Mesendoderm (in vitro differentiated cells): ENCODE data around the gene RGS11.
"Not testable (repeated sequence)": the region's sequence is repeated elsewhere in the genome, so short reads cannot be mapped to it uniquely, and the experiment has no call there.

Experiments
- DNase-seq: peaks from one replicate; pipeline ENCODE4 v3.0.0; 2013
- H2AK5ac ChIP-seq: 2 replicates; pipeline ENCODE4 v1.6.1; 2013; ENCODE audit warnings: low read length, inconsistent platforms
- H2BK120ac ChIP-seq: 2 replicates; pipeline ENCODE4 v1.6.1; 2013; ENCODE audit warnings: low read depth, mild to moderate bottlenecking, low read length, moderate library complexity, mixed read lengths
- H2BK15ac ChIP-seq: replicated peaks from 2 replicates; pipeline ENCODE4 v1.6.1; 2013; ENCODE audit warnings: low read depth, mild to moderate bottlenecking, moderate library complexity
- H2BK5ac ChIP-seq: 2 replicates; pipeline ENCODE4 v1.6.1; 2013; ENCODE audit warnings: low read length, inconsistent platforms
- H3K18ac ChIP-seq: 2 replicates; pipeline ENCODE4 v1.6.1; 2013; ENCODE audit warnings: mild to moderate bottlenecking, low read length, mixed read lengths
- H3K23ac ChIP-seq: one replicate; pipeline ENCODE4 v1.6.1; 2013; ENCODE audit warnings: low read length
- H3K27ac ChIP-seq: 2 replicates; pipeline ENCODE4 v1.5.1; 2013; ENCODE audit warnings: low read depth, mild to moderate bottlenecking, inconsistent platforms, low read length, moderate library complexity
- H3K27me3 ChIP-seq: 2 replicates; pipeline ENCODE4 v1.6.1; 2013; ENCODE audit warnings: low read length, control low read depth, mild to moderate bottlenecking, inconsistent platforms; ENCODE audit not compliant: insufficient read depth, poor library complexity
- H3K36me3 ChIP-seq: 2 replicates; pipeline ENCODE4 v1.6.1; 2013; ENCODE audit warnings: low read length, inconsistent platforms; ENCODE audit not compliant: control insufficient read depth, insufficient read depth
- H3K4ac ChIP-seq: one replicate; pipeline ENCODE4 v1.6.1; 2013; ENCODE audit warnings: low read depth, mild to moderate bottlenecking, low read length, moderate library complexity
- H3K4me1 ChIP-seq: 2 replicates; pipeline ENCODE4 v1.6.1; 2013; ENCODE audit warnings: low read depth, low read length, inconsistent platforms; ENCODE audit not compliant: control insufficient read depth
- H3K4me2 ChIP-seq: 2 replicates; pipeline ENCODE4 v1.6.1; 2013; ENCODE audit warnings: low read length
- H3K4me3 ChIP-seq: 2 replicates; pipeline ENCODE4 v1.5.1; 2013; ENCODE audit warnings: mild to moderate bottlenecking, low read length
- H3K56ac ChIP-seq: one replicate; pipeline ENCODE4 v1.6.1; 2013; ENCODE audit warnings: low read length
- H3K79me1 ChIP-seq: 2 replicates; pipeline ENCODE4 v1.6.1; 2013; ENCODE audit warnings: low read length, inconsistent platforms
- H3K79me2 ChIP-seq: 2 replicates; pipeline ENCODE4 v1.6.1; 2013; ENCODE audit warnings: mild to moderate bottlenecking, low read length; ENCODE audit not compliant: control insufficient read depth, insufficient read depth
- H3K9ac ChIP-seq: 2 replicates; pipeline ENCODE4 v1.6.1; 2013; ENCODE audit warnings: low read length, inconsistent platforms
- H4K5ac ChIP-seq: one replicate; pipeline ENCODE4 v1.6.1; 2013; ENCODE audit warnings: low read length
- H4K8ac ChIP-seq: one replicate; pipeline ENCODE4 v1.6.1; 2013; ENCODE audit warnings: low read depth, mild to moderate bottlenecking, control low read depth, low read length, moderate library complexity
- WGBS: extraction: QIAGEN DNeasy Blood & Tissue Kit; methylation state at CpG from one replicate; pipeline ENCODE4 v1.1.7; 2013; ENCODE audit warnings: low lambda C conversion rate, missing lambda C conversion rate; ENCODE audit not compliant: insufficient coverage; ENCODE audit errors: extremely low coverage; 5-methylcytosine and 5-hydroxymethylcytosine counted together

RGS11 gene

DNA sequence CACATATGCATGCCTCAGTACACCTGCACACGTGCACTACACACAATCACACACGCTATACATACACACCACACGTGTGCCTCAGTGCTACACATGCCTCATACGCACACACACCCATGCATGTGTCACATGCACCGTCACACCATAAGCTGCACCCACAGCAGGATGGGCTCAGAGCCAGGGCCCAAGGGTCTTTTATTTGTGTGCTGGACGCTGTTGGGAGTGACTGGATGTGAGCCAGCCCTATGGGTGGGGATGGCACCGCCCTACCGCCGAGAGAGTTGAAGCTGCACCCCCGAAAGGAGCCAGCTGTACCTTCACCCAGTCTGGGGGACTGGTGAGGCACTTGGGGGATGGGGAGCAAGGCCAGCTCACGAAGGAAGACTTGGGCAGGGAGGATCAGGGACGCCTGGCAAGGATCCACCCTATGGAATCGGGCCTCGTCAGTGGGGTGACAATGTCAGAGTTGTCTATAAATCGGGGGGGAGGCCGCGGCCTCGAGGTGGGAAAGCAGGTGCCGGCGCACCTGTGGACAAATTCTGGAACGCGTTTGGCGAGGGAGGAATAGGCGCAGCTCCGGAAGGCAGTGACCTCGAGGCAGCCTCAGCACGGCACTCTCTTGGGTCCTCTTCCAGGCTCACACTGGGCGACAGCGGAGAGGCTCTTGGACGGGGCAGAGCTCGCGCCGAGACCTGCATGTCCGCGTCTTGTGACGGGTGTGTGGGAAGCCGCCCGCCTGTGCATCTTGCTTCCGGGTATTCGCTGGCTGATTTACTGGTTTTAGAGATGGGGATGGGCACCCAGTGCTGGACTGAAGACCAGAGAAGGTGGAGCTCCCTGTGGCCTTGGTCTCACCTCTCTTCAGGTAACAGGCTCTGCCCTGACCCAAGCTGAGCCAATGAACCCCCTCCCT is 7.3 kb downstream of the RGS11 start:
- H3K36me3 ChIP-seq, result no peaks in the 10 kb centered on the region
- H2AK5ac ChIP-seq, result no peak overlapping the region
- no peak overlapping the region for H3K4me3 ChIP-seq
- no peak overlapping the region for H4K5ac ChIP-seq
- no peak overlapping the region for H3K4me2 ChIP-seq
- H2BK15ac ChIP-seq, result no peak overlapping the region
- H3K9ac ChIP-seq, result no peak overlapping the region
- DNase-seq, result no peak
- WGBS, result no CpG with 5 or more reads among the region's 40 CpGs
- H2BK5ac ChIP-seq, result no peak overlapping the region
- no peak overlapping the region for H3K23ac ChIP-seq
- no peak overlapping the region for H3K4ac ChIP-seq
- no peaks in the 10 kb centered on the region for H3K27me3 ChIP-seq
- no peaks in the 10 kb centered on the region for H3K4me1 ChIP-seq
- H3K79me2 ChIP-seq, result no peaks in the 10 kb centered on the region
- no peak overlapping the region for H4K8ac ChIP-seq
- H3K79me1 ChIP-seq, result no peaks in the 10 kb centered on the region
- H3K56ac ChIP-seq, result no peak overlapping the region
- H3K18ac ChIP-seq, result no peak overlapping the region
- no peak overlapping the region for H2BK120ac ChIP-seq
- H3K27ac ChIP-seq, result no peak overlapping the region

DNA sequence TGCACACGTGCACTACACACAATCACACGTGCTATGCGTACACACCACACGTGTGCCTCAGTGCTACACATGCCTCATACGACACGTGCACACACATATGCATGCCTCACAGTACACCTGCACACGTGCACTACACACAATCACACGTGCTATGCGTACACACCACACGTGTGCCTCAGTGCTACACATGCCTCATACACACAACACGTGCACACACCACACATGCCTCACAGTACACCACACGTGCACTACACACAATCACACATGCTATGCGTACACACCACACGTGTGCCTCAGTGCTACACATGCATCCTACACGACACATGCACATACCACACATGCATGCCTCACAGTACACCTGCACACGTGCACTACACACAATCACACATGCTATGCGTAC is 8.2 kb downstream of the RGS11 start:
- not testable (repeated sequence) for H3K4me3 ChIP-seq, H3K23ac ChIP-seq, H3K18ac ChIP-seq, H3K79me2 ChIP-seq, H2AK5ac ChIP-seq, H3K27ac ChIP-seq, H3K4ac ChIP-seq, H3K56ac ChIP-seq, H3K27me3 ChIP-seq, H3K36me3 ChIP-seq, H4K5ac ChIP-seq, H3K4me1 ChIP-seq, H3K79me1 ChIP-seq, H3K9ac ChIP-seq, H2BK120ac ChIP-seq, H4K8ac ChIP-seq, H2BK5ac ChIP-seq, H3K4me2 ChIP-seq, H2BK15ac ChIP-seq, DNase-seq
- no CpG with 5 or more reads among the region's 17 CpGs for WGBS

DNA sequence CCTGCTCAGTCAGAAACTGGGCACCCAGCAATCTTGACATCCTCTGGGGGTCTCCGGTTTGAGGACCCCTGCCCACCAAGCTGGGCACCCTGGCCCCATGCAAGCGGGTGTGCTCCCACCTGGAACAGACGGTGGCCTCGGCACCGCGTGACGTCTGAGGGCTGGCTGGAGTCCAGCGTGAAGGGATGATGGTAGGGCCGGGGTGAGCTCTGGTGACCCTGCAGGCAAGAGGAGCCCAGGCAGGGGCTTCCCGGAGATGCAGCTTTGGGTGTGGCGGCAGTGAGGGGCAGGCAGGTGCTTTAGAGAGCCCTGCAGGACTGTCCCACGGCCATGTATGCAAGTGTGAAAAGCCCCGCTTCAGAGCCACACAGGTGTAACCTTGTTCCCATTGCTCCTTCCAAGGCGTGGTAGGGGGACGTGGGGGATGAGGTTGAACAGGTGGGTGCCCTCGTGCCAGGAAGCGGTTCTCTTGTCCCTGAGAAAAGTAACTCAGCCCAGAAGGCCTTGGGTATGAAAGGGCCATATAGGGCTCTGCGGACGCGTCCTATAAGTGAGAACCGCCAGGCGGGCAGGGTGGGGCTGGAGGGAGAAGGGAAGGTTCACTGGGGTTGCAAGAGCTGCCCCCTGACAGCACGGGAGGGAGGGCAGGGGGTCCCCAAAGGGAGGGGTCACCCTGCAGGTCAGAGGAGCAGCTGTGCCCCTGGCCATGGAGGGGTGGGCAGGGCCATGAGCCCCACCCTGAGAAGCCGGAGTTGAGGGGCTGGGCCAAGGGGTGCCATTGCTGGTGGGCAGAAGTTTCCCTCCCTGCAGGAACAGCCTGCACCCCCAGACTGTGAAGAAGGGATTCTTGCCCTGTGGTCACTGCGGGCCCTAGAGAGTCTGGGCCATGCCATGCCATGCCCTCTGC is 9.2 kb downstream of the RGS11 start:
- Histone ChIP-seq H2AK5ac (no peak overlapping the region), H4K8ac (no peak overlapping the region), H2BK5ac (no peak overlapping the region), H3K18ac (no peak overlapping the region), H3K79me1 (no peaks in the 10 kb centered on the region), H3K4me1 (no peaks in the 10 kb centered on the region), H2BK15ac (no peak overlapping the region), H3K56ac (no peak overlapping the region), H3K9ac (no peak overlapping the region), H3K4ac (no peak overlapping the region), H3K23ac (no peak overlapping the region), H4K5ac (no peak overlapping the region), H3K79me2 (no peaks in the 10 kb centered on the region), H2BK120ac (no peak overlapping the region), H3K4me3 (no peak overlapping the region), H3K27me3 (no peaks in the 10 kb centered on the region), H3K27ac (no peak overlapping the region), H3K4me2 (no peak overlapping the region), H3K36me3 (no peaks in the 10 kb centered on the region)
- DNase-seq, result no peak
- no CpG with 5 or more reads among the region's 25 CpGs for WGBS

DNA sequence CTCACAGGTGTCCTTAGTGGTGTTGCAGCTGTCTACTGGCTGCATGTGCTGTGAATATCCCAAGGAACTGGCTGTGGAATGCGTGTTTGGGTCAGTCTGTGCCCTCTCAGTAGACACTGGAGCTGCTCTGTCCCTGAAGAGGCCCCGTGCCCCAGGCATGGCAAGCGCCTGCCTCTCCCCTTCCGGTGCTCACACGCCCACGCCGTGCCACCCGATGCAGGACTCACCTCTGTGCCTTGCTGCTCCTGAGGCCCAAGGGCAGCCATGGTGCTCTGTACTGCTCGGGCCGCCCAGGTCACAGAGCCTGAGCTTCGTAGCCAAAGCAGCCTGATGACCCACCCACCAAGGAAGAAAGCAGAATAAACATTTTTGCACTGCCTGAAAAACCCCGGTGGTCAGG is 10.0 kb downstream of the RGS11 start:
- H3K18ac ChIP-seq, result no peak overlapping the region
- no peaks in the 10 kb centered on the region for H3K79me2 ChIP-seq
- no peak overlapping the region for H4K5ac ChIP-seq
- no peak overlapping the region for H4K8ac ChIP-seq
- H3K23ac ChIP-seq, result no peak overlapping the region
- no CpG with 5 or more reads among the region's 12 CpGs for WGBS
- no peak overlapping the region for H3K27ac ChIP-seq
- no peak for DNase-seq
- H3K4me2 ChIP-seq, result no peak overlapping the region
- H3K56ac ChIP-seq, result no peak overlapping the region
- H3K4ac ChIP-seq, result no peak overlapping the region
- no peaks in the 10 kb centered on the region for H3K4me1 ChIP-seq
- H2BK120ac ChIP-seq, result no peak overlapping the region
- no peak overlapping the region for H3K4me3 ChIP-seq
- no peak overlapping the region for H2AK5ac ChIP-seq
- H2BK15ac ChIP-seq, result no peak overlapping the region
- no peak overlapping the region for H3K9ac ChIP-seq
- no peaks in the 10 kb centered on the region for H3K27me3 ChIP-seq
- no peak overlapping the region for H2BK5ac ChIP-seq
- H3K36me3 ChIP-seq, result no peaks in the 10 kb centered on the region
- no peaks in the 10 kb centered on the region for H3K79me1 ChIP-seq

DNA sequence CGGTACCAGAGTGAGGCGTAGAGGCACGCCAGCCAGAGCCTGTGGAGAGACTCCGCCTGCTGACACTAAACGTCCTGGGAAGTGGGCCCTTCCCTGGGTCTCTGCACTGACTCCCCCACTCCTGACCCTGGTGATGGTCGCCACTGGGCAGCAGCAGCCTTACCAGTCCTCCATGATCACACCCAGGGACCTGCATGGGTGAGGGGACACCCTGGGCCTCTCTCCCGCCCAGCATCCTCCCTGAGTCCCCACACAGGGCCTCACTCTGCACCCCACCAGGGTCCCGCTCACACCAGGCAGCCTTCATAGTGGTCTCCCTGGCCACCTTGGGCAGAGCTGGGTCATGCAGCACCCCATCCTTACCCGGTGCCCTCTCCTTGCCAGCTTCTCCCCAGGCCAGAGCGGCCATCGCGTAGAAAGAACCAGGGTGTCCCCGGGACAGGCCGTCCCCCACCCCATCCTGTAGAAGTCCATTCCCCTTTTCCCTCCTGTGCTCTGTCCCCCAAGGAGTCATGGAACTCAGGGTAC is 10.7 kb downstream of the RGS11 start:
- no peak for DNase-seq
- Histone ChIP-seq H2AK5ac (no peak overlapping the region), H3K4me3 (no peak overlapping the region), H3K27ac (no peak overlapping the region), H3K79me2 (no peaks in the 10 kb centered on the region), H3K23ac (no peak overlapping the region), H4K5ac (no peak overlapping the region), H3K56ac (no peak overlapping the region), H4K8ac (no peak overlapping the region), H3K79me1 (no peaks in the 10 kb centered on the region), H2BK15ac (no peak overlapping the region), H3K4me2 (no peak overlapping the region), H2BK5ac (no peak overlapping the region), H3K36me3 (peaks cover 2% of the 10 kb centered on the region), H3K18ac (no peak overlapping the region), H3K4ac (no peak overlapping the region), H3K27me3 (no peaks in the 10 kb centered on the region), H3K4me1 (no peaks in the 10 kb centered on the region), H2BK120ac (no peak overlapping the region), H3K9ac (no peak overlapping the region)
- WGBS, result no CpG with 5 or more reads among the region's 14 CpGs
